Keratinocyte (primary cell): ENCODE results near the gene NF1.

Experiments used
- CTCF ChIP-seq, 3 experiments: IDR thresholded peaks in 1 of 3; conservative IDR thresholded peaks in 1 of 3; optimal IDR thresholded peaks in 1 of 3; 2 replicates in 2 of 3; 3 replicates in 1 of 3; pipeline versions ENCODE3 to v1.5.1; 2011; ENCODE audit warnings: low read length in 3 of 3, mild to moderate bottlenecking in 3 of 3, moderate library complexity in 2 of 3, control low read depth in 1 of 3, inconsistent platforms in 1 of 3; ENCODE audit not compliant: insufficient read depth in 2 of 3; ENCODE audit errors: extremely low read depth in 1 of 3
- EZH2 ChIP-seq: IDR thresholded peaks from one replicate; pipeline ENCODE4 v1.6.1; 2012; ENCODE audit warnings: inconsistent platforms, mild to moderate bottlenecking, low read length, moderate library complexity

GRCh38 chr17:31413081-31413799 is 318.5 kb downstream of the NF1 start:
- TF ChIP-seq CTCF (optimal IDR thresholded peaks at IDR 0.05 in 1 of 3, IDR thresholded peaks at IDR 0.05 in 1 of 3, conservative IDR thresholded peaks at IDR 0.05 in 1 of 3; ENCODE audit: extremely low read depth in 1 of 3, insufficient read depth in 2 of 3, low read length in 3 of 3) (no peak), EZH2 (no peak)
